GM23338 (cell line): ENCODE measurements around the gene CYP24A1. TPM values are rescaled to one million over a fixed set of nuclear protein-coding genes. Genes with fewer than 3 reads are reported as not detected.

Experiments used
- ATAC-seq: fragments of 200-7000 bp; cut with Tn5 transposase; 3 replicates; pipeline ENCODE4 v1.9.1; 2020
- DNase-seq: peaks from one replicate; pipeline ENCODE4 v3.0.0-alpha.2; 2015; ENCODE audit warnings: low spot score
- H2AFZ ChIP-seq: fragments of 200-600 bp; sonication (generic); 2 replicates; pipeline ENCODE4 v1.8.0; 2016; ENCODE audit warnings: antibody characterized with exemption, mild to moderate bottlenecking, moderate library complexity
- H3F3A ChIP-seq: fragments of 200-600 bp; sonication (generic); replicated peaks from 2 replicates; pipeline ENCODE4 v1.8.0; 2017; ENCODE audit warnings: antibody characterized with exemption, mixed run types, low read depth
- H3K27ac ChIP-seq: fragments of 200-600 bp; sonication (generic); 2 replicates; pipeline ENCODE4 v1.6.1; 2016; ENCODE audit warnings: low read depth
- H3K27me3 ChIP-seq: fragments of 200-600 bp; sonication (generic); 2 replicates; pipeline ENCODE4 v1.8.0; 2016; ENCODE audit warnings: mild to moderate bottlenecking, mixed run types, moderate library complexity; ENCODE audit not compliant: insufficient read depth
- H3K36me3 ChIP-seq: fragments of 200-600 bp; sonication (generic); 2 replicates; pipeline ENCODE4 v1.8.0; 2016; ENCODE audit warnings: mild to moderate bottlenecking; ENCODE audit not compliant: insufficient read depth
- H3K4me1 ChIP-seq: fragments of 200-600 bp; sonication (generic); 2 replicates; pipeline ENCODE4 v1.8.0; 2016; ENCODE audit warnings: mild to moderate bottlenecking, moderate library complexity; ENCODE audit not compliant: insufficient read depth
- H3K4me2 ChIP-seq: fragments of 200-600 bp; sonication (generic); 2 replicates; pipeline ENCODE4 v1.7.1; 2017; ENCODE audit warnings: mixed run types
- H3K4me3 ChIP-seq: fragments of 200-600 bp; sonication (generic); 2 replicates; pipeline ENCODE4 v1.6.1; 2016; ENCODE audit warnings: mixed run types
- H3K79me2 ChIP-seq: fragments of 200-600 bp; sonication (generic); replicated peaks from 2 replicates; pipeline ENCODE4 v1.8.0; 2017; ENCODE audit warnings: mild to moderate bottlenecking; ENCODE audit not compliant: insufficient read depth
- H3K9me2 ChIP-seq: fragments of 200-600 bp; sonication (generic); 2 replicates; pipeline ENCODE4 v1.8.0; 2017; ENCODE audit not compliant: insufficient read depth
- H4K20me1 ChIP-seq: fragments of 200-600 bp; sonication (generic); replicated peaks from 2 replicates; pipeline ENCODE4 v1.8.0; 2017; ENCODE audit warnings: mild to moderate bottlenecking; ENCODE audit not compliant: insufficient read depth
- H3K27ac Mint-ChIP-seq: 2 replicates; pipeline ENCODE4 v1.8.0; 2020; ENCODE audit warnings: inconsistent platforms, mild to moderate bottlenecking, moderate library complexity, mixed read lengths
- H3K27me3 Mint-ChIP-seq: 3 replicates; pipeline ENCODE4 v1.8.0; 2022; ENCODE audit warnings: low read depth, mild to moderate bottlenecking, moderate library complexity, mixed read lengths, inconsistent platforms; ENCODE audit not compliant: insufficient read depth, poor library complexity
- H3K36me3 Mint-ChIP-seq: 3 replicates; pipeline ENCODE4 v1.8.0; 2021; ENCODE audit warnings: low read depth, mild to moderate bottlenecking, inconsistent platforms, moderate library complexity, mixed read lengths
- H3K4me1 Mint-ChIP-seq: 3 replicates; pipeline ENCODE4 v1.8.0; 2020; ENCODE audit warnings: mild to moderate bottlenecking, inconsistent platforms, mixed read lengths
- H3K4me3 Mint-ChIP-seq: 3 replicates; pipeline ENCODE4 v1.8.0; 2021; ENCODE audit warnings: moderate library complexity, mild to moderate bottlenecking, inconsistent platforms, mixed read lengths
- H3K9me3 Mint-ChIP-seq: 3 replicates; pipeline ENCODE4 v1.8.0; 2020; ENCODE audit warnings: moderate library complexity, mild to moderate bottlenecking, inconsistent platforms, mixed read lengths
- CREB1 ChIP-seq: fragments of 250-450 bp; sonication (Bioruptor Pico); IDR thresholded peaks from 2 replicates; pipeline ENCODE4 v1.5.0; 2020; ENCODE audit warnings: low read depth, mild to moderate bottlenecking, moderate library complexity
- EZH2 ChIP-seq: fragments of 200-600 bp; sonication (generic); IDR thresholded peaks from one replicate; pipeline ENCODE4 v1.8.0; 2017; ENCODE audit warnings: antibody characterized with exemption, mild to moderate bottlenecking, low read depth; ENCODE audit not compliant: unreplicated experiment
- EZH2phosphoT487 ChIP-seq: fragments of 200-600 bp; sonication (generic); IDR thresholded peaks from one replicate; pipeline ENCODE4 v1.8.1; 2018; ENCODE audit warnings: antibody characterized with exemption; ENCODE audit not compliant: unreplicated experiment
- JUNB ChIP-seq: IDR thresholded peaks from one replicate; pipeline ENCODE4 v1.6.1; 2016; ENCODE audit warnings: antibody characterized with exemption; ENCODE audit not compliant: unreplicated experiment
- POLR2AphosphoS5 ChIP-seq: IDR thresholded peaks from 2 replicates; pipeline ENCODE4 v1.6.1; 2016; ENCODE audit warnings: antibody characterized with exemption, low read depth
- ZNF114 ChIP-seq: fragments of 250-450 bp; sonication (Bioruptor Pico); IDR thresholded peaks from 2 replicates; pipeline ENCODE4 v1.5.0; 2020; ENCODE audit warnings: mild to moderate bottlenecking, moderate library complexity
- ZNF331 ChIP-seq: fragments of 250-450 bp; sonication (Bioruptor Pico); IDR thresholded peaks from 2 replicates; pipeline ENCODE4 v1.5.0; 2020; ENCODE audit warnings: low read depth, mild to moderate bottlenecking, moderate library complexity
- ZNF462 ChIP-seq: fragments of 250-450 bp; sonication (Bioruptor Pico); IDR thresholded peaks from 2 replicates; pipeline ENCODE4 v1.5.0; 2020; ENCODE audit warnings: mild to moderate bottlenecking, moderate library complexity
- polyA plus RNA-seq: library from polyadenylated mRNA; unstranded; fragments of >200 nt; fragmentation: Nextera tagmentation; extraction: Ambion mirVana; gene quantifications from 2 replicates; pipeline ENCODE4 v1.2.1, GENCODE V29; 2016
- total RNA-seq: library from RNA; depleted of rRNA; stranded (reverse); fragments of >200 nt; shearing (Covaris generic); gene quantifications from 2 replicates; pipeline ENCODE4 v1.2.3, GENCODE V29; 2014
- TF ChIP-seq, protein P1 (sequence below), 2 experiments: fragments of 200-600 bp in 1 of 2; sonication (generic) in 1 of 2; conservative IDR thresholded peaks; 2 replicates each; pipeline versions ENCODE4 v1.5.1 to v1.6.1; 2016 to 2017; ENCODE audit warnings: antibody characterized with exemption in 2 of 2, low read depth in 2 of 2, mild to moderate bottlenecking in 2 of 2, moderate library complexity in 1 of 2

The CYP24A1 gene
- total and polyA plus RNA-seq, 2 experiments from 2014 or later, result 0.10 TPM; not detected in 1

GRCh38 chr20:54167909-54168872, 5.6 kb downstream of the CYP24A1 start:
- no peak for ATAC-seq
- no peak overlapping the region for H3K4me2 ChIP-seq

More at GRCh38 chr20:54167909-54168872, 5.6 kb downstream of the CYP24A1 start:
- Histone ChIP-seq H3K27me3 (peaks cover 36% of the 10 kb centered on the region), H2AFZ (no peak overlapping the region), H3K27ac (no peak overlapping the region), H4K20me1 (no peaks in the 10 kb centered on the region), H3F3A (no peaks in the 10 kb centered on the region), H3K9me2 (no peaks in the 10 kb centered on the region), H3K4me3 (no peak overlapping the region), H3K4me1 (0 out of 2 replicates have a peak, but pooled peaks cover 5% of the 10 kb centered on the region), H3K36me3 (no peaks in the 10 kb centered on the region), H3K79me2 (no peaks in the 10 kb centered on the region)
- TF ChIP-seq ZNF462 (CRISPR knock-in tag) (no peak), CREB1 (CRISPR knock-in tag) (no peak), EZH2phosphoT487 (no peak), ZNF331 (CRISPR knock-in tag) (no peak), EZH2 (no peak), JUNB (no peak), POLR2AphosphoS5 (no peak), ZNF114 (CRISPR knock-in tag) (no peak)
- TF ChIP-seq, protein P1, sequence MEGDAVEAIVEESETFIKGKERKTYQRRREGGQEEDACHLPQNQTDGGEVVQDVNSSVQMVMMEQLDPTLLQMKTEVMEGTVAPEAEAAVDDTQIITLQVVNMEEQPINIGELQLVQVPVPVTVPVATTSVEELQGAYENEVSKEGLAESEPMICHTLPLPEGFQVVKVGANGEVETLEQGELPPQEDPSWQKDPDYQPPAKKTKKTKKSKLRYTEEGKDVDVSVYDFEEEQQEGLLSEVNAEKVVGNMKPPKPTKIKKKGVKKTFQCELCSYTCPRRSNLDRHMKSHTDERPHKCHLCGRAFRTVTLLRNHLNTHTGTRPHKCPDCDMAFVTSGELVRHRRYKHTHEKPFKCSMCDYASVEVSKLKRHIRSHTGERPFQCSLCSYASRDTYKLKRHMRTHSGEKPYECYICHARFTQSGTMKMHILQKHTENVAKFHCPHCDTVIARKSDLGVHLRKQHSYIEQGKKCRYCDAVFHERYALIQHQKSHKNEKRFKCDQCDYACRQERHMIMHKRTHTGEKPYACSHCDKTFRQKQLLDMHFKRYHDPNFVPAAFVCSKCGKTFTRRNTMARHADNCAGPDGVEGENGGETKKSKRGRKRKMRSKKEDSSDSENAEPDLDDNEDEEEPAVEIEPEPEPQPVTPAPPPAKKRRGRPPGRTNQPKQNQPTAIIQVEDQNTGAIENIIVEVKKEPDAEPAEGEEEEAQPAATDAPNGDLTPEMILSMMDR (conservative IDR thresholded peaks at IDR 0.05; ENCODE audit: low read depth in 2 of 2), result no peak
- H3K4me1 Mint-ChIP-seq, result peaks cover 3% of the 10 kb centered on the region; the same call in 1 of the 3 replicates
- H3K27ac Mint-ChIP-seq, result no peak overlapping the region
- H3K27me3 Mint-ChIP-seq, result peaks cover 37% of the 10 kb centered on the region
- H3K4me3 Mint-ChIP-seq, result no peak overlapping the region
- peaks cover 12% of the 10 kb centered on the region; the same call in 1 of the 3 replicates for H3K9me3 Mint-ChIP-seq
- H3K36me3 Mint-ChIP-seq, result no peaks in the 10 kb centered on the region
- DNase-seq, result no peak
